ENCODE results near the gene DNAI1.

The DNAI1 gene

GRCh38 chr9:34477541-34477940 lies 18.9 kb downstream of the DNAI1 start:
- TF ChIP-seq FOXM1 (IDR thresholded peaks at IDR 0.05; ENCODE audit: borderline replicate concordance, low read depth), result no peak
- no peak for TF ChIP-seq EGR1 (IDR thresholded peaks at IDR 0.05)
- TF ChIP-seq TCF12 (IDR thresholded peaks at IDR 0.05; ENCODE audit: low read depth), result no peak
- no peak for TF ChIP-seq NFIC (IDR thresholded peaks at IDR 0.05)
- no peak for TF ChIP-seq REST (IDR thresholded peaks at IDR 0.05; ENCODE audit: low read depth)
- no peak for TF ChIP-seq RAD21 (IDR thresholded peaks at IDR 0.05; ENCODE audit: low read depth)

- TF ChIP-seq ZBTB7A (IDR thresholded peaks at IDR 0.05; ENCODE audit: low read depth) (no peak), REST (IDR thresholded peaks at IDR 0.05; ENCODE audit: low read depth) (no peak), RAD21 (IDR thresholded peaks at IDR 0.05; ENCODE audit: low read depth) (no peak), USF1 (IDR thresholded peaks at IDR 0.05) (no peak), EP300 (IDR thresholded peaks at IDR 0.05; ENCODE audit: borderline replicate concordance) (no peak), FOXM1 (IDR thresholded peaks at IDR 0.05; ENCODE audit: borderline replicate concordance, low read depth) (no peak), NFIC (IDR thresholded peaks at IDR 0.05) (no peak), CEBPB (IDR thresholded peaks at IDR 0.05) (no peak), EGR1 (IDR thresholded peaks at IDR 0.05) (no peak), MAX (IDR thresholded peaks at IDR 0.05) (no peak), TAF1 (IDR thresholded peaks at IDR 0.05; ENCODE audit: low read depth) (no peak), YY1 (IDR thresholded peaks at IDR 0.05; ENCODE audit: low read depth) (no peak), CREB1 (IDR thresholded peaks at IDR 0.05; ENCODE audit: low read depth) (no peak), TEAD4 (IDR thresholded peaks at IDR 0.05) (no peak), TCF12 (IDR thresholded peaks at IDR 0.05; ENCODE audit: low read depth) (no peak)
Observed at GRCh38 chr9:34479431-34479866, 20.8 kb downstream of the DNAI1 start.

GRCh38 chr9:34484678-34485077 lies 26.1 kb downstream of the DNAI1 start:
- TF ChIP-seq RAD21 (IDR thresholded peaks at IDR 0.05; ENCODE audit: low read depth) (no peak), TEAD4 (IDR thresholded peaks at IDR 0.05) (peak; percentile 28; the same call in 1 of the 2 replicates)

- TF ChIP-seq MAX (IDR thresholded peaks at IDR 0.05) (no peak), FOXM1 (IDR thresholded peaks at IDR 0.05; ENCODE audit: borderline replicate concordance, low read depth) (no peak), REST (IDR thresholded peaks at IDR 0.05; ENCODE audit: low read depth) (no peak), TAF1 (IDR thresholded peaks at IDR 0.05; ENCODE audit: low read depth) (no peak), YY1 (IDR thresholded peaks at IDR 0.05; ENCODE audit: low read depth) (no peak)
Observed at GRCh38 chr9:34485822-34486221, 27.2 kb downstream of the DNAI1 start.

- TF ChIP-seq MAX (IDR thresholded peaks at IDR 0.05) (no peak), EGR1 (IDR thresholded peaks at IDR 0.05) (no peak), NFIC (IDR thresholded peaks at IDR 0.05) (no peak), CEBPB (IDR thresholded peaks at IDR 0.05) (no peak), FOXM1 (IDR thresholded peaks at IDR 0.05; ENCODE audit: borderline replicate concordance, low read depth) (no peak), ZBTB7A (IDR thresholded peaks at IDR 0.05; ENCODE audit: low read depth) (no peak)
Observed at GRCh38 chr9:34486572-34486971, 28.0 kb downstream of the DNAI1 start.

- no peak for TF ChIP-seq YY1 (IDR thresholded peaks at IDR 0.05; ENCODE audit: low read depth)
- no peak for TF ChIP-seq TEAD4 (IDR thresholded peaks at IDR 0.05)
- TF ChIP-seq RAD21 (IDR thresholded peaks at IDR 0.05; ENCODE audit: low read depth), result no peak
- TF ChIP-seq REST (IDR thresholded peaks at IDR 0.05; ENCODE audit: low read depth), result no peak
- TF ChIP-seq EGR1 (IDR thresholded peaks at IDR 0.05), result no peak
- TF ChIP-seq NFIC (IDR thresholded peaks at IDR 0.05), result no peak
- TF ChIP-seq CREB1 (IDR thresholded peaks at IDR 0.05; ENCODE audit: low read depth), result no peak
- TF ChIP-seq USF1 (IDR thresholded peaks at IDR 0.05), result no peak
- TF ChIP-seq ZBTB7A (IDR thresholded peaks at IDR 0.05; ENCODE audit: low read depth), result no peak
- TF ChIP-seq MAX (IDR thresholded peaks at IDR 0.05), result no peak
- TF ChIP-seq TCF12 (IDR thresholded peaks at IDR 0.05; ENCODE audit: low read depth), result no peak
- TF ChIP-seq CEBPB (IDR thresholded peaks at IDR 0.05), result no peak
- no peak for TF ChIP-seq TAF1 (IDR thresholded peaks at IDR 0.05; ENCODE audit: low read depth)
- no peak for TF ChIP-seq FOXM1 (IDR thresholded peaks at IDR 0.05; ENCODE audit: borderline replicate concordance, low read depth)
- no peak for TF ChIP-seq EP300 (IDR thresholded peaks at IDR 0.05; ENCODE audit: borderline replicate concordance)
Observed at GRCh38 chr9:34490360-34490759, 31.8 kb downstream of the DNAI1 start.
